Keratinocyte (primary cell): ENCODE data around the gene SYNDIG1. TPM values are rescaled to one million over a fixed set of nuclear protein-coding genes. Genes with fewer than 3 reads are reported as not detected.

ENCODE experiments used
- DNase-seq: peaks from one replicate; pipeline ENCODE4 v3.0.0-alpha.2; 2011; ENCODE audit warnings: low read depth, missing footprints, low spot score
- FAIRE-seq: peaks from 2 replicates; lab custom pipeline; 2011; peaks lifted over from hg19 to GRCh38; lab: Jason Lieb, UNC
- H2AFZ ChIP-seq: 2 replicates; pipeline ENCODE4 v1.6.0; 2012; ENCODE audit warnings: low read length, control low read depth, inconsistent platforms; ENCODE audit not compliant: control insufficient read depth
- H3K27ac ChIP-seq: 2 replicates; pipeline ENCODE4 v1.5.1; 2011; ENCODE audit warnings: low read length; ENCODE audit not compliant: control insufficient read depth, insufficient read depth
- H3K27me3 ChIP-seq: 3 replicates; pipeline ENCODE4 v1.6.0; 2011; ENCODE audit warnings: low read length; ENCODE audit not compliant: control insufficient read depth, insufficient read depth; ENCODE audit errors: extremely low read depth
- H3K36me3 ChIP-seq, 2 experiments: 2 replicates in 1 of 2; 3 replicates in 1 of 2; pipeline ENCODE4 v1.5.1; 2011; ENCODE audit warnings: low read length in 2 of 2, mild to moderate bottlenecking in 1 of 2; ENCODE audit not compliant: control insufficient read depth in 2 of 2, insufficient read depth in 2 of 2; ENCODE audit errors: extremely low read depth in 1 of 2
- H3K4me1 ChIP-seq: 3 replicates; pipeline ENCODE4 v1.5.1; 2011; ENCODE audit warnings: low read length; ENCODE audit not compliant: control insufficient read depth, insufficient read depth; ENCODE audit errors: extremely low read depth
- H3K4me2 ChIP-seq: 3 replicates; pipeline ENCODE4 v1.6.0; 2011; ENCODE audit warnings: low read depth, low read length; ENCODE audit not compliant: control insufficient read depth, insufficient read depth; ENCODE audit errors: extremely low read depth
- H3K4me3 ChIP-seq, 3 experiments: fragments of 200-600 bp in 1 of 3; sonication (generic) in 1 of 3; 2 replicates in 2 of 3; 3 replicates in 1 of 3; pipeline ENCODE4 v1.5.1; 2011 to 2016; ENCODE audit warnings: low read length in 3 of 3, mild to moderate bottlenecking in 3 of 3, control low read depth in 2 of 3, inconsistent platforms in 1 of 3, low read depth in 1 of 3, mixed read lengths in 1 of 3, mixed run types in 1 of 3, moderate library complexity in 1 of 3; ENCODE audit not compliant: control insufficient read depth in 2 of 3, insufficient read depth in 2 of 3; ENCODE audit errors: extremely low read depth in 1 of 3
- H3K79me2 ChIP-seq: 2 replicates; pipeline ENCODE4 v1.6.0; 2012; ENCODE audit warnings: low read length; ENCODE audit not compliant: control insufficient read depth, insufficient read depth
- H3K9ac ChIP-seq: 3 replicates; pipeline ENCODE4 v1.6.0; 2011; ENCODE audit warnings: low read length; ENCODE audit not compliant: control insufficient read depth, insufficient read depth; ENCODE audit errors: extremely low read depth
- H3K9me1 ChIP-seq: 3 replicates; pipeline ENCODE4 v1.6.0; 2011; ENCODE audit warnings: low read length; ENCODE audit not compliant: control insufficient read depth, insufficient read depth; ENCODE audit errors: extremely low read depth
- H3K9me3 ChIP-seq: 2 replicates; pipeline ENCODE4 v1.5.1; 2012; ENCODE audit warnings: low read depth, low read length; ENCODE audit not compliant: control insufficient read depth
- H4K20me1 ChIP-seq: 3 replicates; pipeline ENCODE4 v1.6.0; 2011; ENCODE audit warnings: low read length; ENCODE audit not compliant: control insufficient read depth, insufficient read depth; ENCODE audit errors: extremely low read depth
- EZH2 ChIP-seq: IDR thresholded peaks from one replicate; pipeline ENCODE4 v1.6.1; 2012; ENCODE audit warnings: inconsistent platforms, mild to moderate bottlenecking, low read length, moderate library complexity
- dilution Hi-C: fragments of 300-500 bp; cut with MboI; formaldehyde crosslinking; loops from one replicate; pipeline ENCODE4 v1.7.0; 2020; ENCODE audit warnings: low sequenced_read_pairs; ENCODE audit not compliant: extremely low pct_ligation_motif_present
- polyA plus RNA-seq, 5 experiments: library from polyadenylated mRNA; depleted of rRNA in 3 of 5; stranded (reverse) in 3 of 5; stranded (forward) in 1 of 5; unstranded in 1 of 5; fragments of >200 nt; gene quantifications; 1 replicate in 1 of 5; 2 replicates in 3 of 5; 3 replicates in 1 of 5; pipeline versions ENCODE4 v1.2.1 to v1.2.3, GENCODE V29; 2011 to 2012; ENCODE audit warnings: missing spikeins in 2 of 5, low read depth in 1 of 5, low replicate concordance in 1 of 5
- TF ChIP-seq, protein P1 (sequence below), 3 experiments: IDR thresholded peaks in 1 of 3; conservative IDR thresholded peaks in 1 of 3; optimal IDR thresholded peaks in 1 of 3; 2 replicates in 2 of 3; 3 replicates in 1 of 3; pipeline versions ENCODE3 to v1.5.1; 2011; ENCODE audit warnings: low read length in 3 of 3, mild to moderate bottlenecking in 3 of 3, moderate library complexity in 2 of 3, control low read depth in 1 of 3, inconsistent platforms in 1 of 3; ENCODE audit not compliant: insufficient read depth in 2 of 3; ENCODE audit errors: extremely low read depth in 1 of 3

The SYNDIG1 gene
- polyA plus RNA-seq, 1 donor (not counting 4 experiments of a cell fraction or from before 2014, with no cell fraction given): 0.38 TPM

DNA sequence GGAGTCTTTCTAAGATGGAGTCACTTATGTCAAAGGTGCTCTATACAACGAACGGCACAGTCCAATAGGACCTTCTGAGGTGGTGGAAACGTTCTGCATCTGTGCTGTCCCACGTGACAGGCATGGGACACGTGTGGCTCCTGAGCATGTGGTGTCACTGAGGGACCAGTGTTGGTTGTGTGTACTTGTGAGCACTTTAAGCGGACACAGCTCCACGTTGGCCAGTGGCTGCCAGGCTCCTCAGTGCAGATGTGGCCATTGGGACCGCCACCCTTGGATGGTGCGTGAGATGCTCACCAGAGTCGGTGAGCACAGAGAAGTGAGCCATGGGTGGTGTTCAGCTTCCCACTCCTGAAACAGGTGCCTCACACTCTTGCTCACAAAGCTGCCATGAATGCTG is 110.0 kb downstream of the SYNDIG1 start:
- no peaks in the 10 kb centered on the region for H3K27me3 ChIP-seq

DNA sequence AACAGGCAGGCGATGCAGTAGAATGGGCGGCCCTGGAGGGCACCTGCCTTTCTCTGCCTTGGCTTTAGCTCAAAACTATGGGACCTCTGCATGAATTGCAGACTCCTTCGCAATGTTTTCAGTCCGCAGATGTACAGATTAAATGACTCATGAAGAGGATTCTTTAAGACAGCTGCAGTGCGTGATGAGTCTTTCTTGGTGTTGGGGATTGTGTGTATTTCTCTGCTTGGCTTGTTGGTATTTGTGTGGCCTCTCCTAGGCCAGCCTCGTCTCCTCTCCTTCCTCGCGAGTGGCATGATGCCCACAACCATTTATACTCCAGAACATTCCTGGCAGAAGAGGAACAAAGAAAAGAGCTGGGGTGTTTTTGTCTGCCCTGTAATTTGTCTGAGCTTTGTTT is 110.6 kb downstream of the SYNDIG1 start:
- H2AFZ ChIP-seq: no peak overlapping the region
- no peaks in the 10 kb centered on the region for H3K9me1 ChIP-seq
- DNase-seq (no peak), FAIRE-seq (no peak)
- H3K4me1 ChIP-seq: no peaks in the 10 kb centered on the region
- no peak overlapping the region for H3K27ac ChIP-seq
- H3K4me2 ChIP-seq: no peak overlapping the region
- no peaks in the 10 kb centered on the region for H3K36me3 ChIP-seq
- H3K9ac ChIP-seq: no peak overlapping the region
- H3K9me3 ChIP-seq: no peaks in the 10 kb centered on the region
- TF ChIP-seq EZH2: no peak
- TF ChIP-seq, protein P1, sequence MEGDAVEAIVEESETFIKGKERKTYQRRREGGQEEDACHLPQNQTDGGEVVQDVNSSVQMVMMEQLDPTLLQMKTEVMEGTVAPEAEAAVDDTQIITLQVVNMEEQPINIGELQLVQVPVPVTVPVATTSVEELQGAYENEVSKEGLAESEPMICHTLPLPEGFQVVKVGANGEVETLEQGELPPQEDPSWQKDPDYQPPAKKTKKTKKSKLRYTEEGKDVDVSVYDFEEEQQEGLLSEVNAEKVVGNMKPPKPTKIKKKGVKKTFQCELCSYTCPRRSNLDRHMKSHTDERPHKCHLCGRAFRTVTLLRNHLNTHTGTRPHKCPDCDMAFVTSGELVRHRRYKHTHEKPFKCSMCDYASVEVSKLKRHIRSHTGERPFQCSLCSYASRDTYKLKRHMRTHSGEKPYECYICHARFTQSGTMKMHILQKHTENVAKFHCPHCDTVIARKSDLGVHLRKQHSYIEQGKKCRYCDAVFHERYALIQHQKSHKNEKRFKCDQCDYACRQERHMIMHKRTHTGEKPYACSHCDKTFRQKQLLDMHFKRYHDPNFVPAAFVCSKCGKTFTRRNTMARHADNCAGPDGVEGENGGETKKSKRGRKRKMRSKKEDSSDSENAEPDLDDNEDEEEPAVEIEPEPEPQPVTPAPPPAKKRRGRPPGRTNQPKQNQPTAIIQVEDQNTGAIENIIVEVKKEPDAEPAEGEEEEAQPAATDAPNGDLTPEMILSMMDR (optimal IDR thresholded peaks at IDR 0.05 in 1 of 3, IDR thresholded peaks at IDR 0.05 in 1 of 3, conservative IDR thresholded peaks at IDR 0.05 in 1 of 3; ENCODE audit: extremely low read depth in 1 of 3, insufficient read depth in 2 of 3, low read length in 3 of 3): no peak
- H3K4me3 ChIP-seq: no peak overlapping the region
- H3K27me3 ChIP-seq: no peaks in the 10 kb centered on the region
- H4K20me1 ChIP-seq: no peaks in the 10 kb centered on the region
- dilution Hi-C loops: no loop called here
- no peaks in the 10 kb centered on the region for H3K79me2 ChIP-seq

More for the DNA sequence above, 110.0 kb downstream of the SYNDIG1 start:
- dilution Hi-C loops: no loop called here
- Histone ChIP-seq H4K20me1 (no peaks in the 10 kb centered on the region), H3K27ac (no peak overlapping the region), H3K4me3 (no peak overlapping the region), H3K9me3 (no peaks in the 10 kb centered on the region), H3K79me2 (no peaks in the 10 kb centered on the region), H3K4me1 (no peaks in the 10 kb centered on the region), H3K4me2 (no peak overlapping the region), H3K36me3 (no peaks in the 10 kb centered on the region), H2AFZ (no peak overlapping the region), H3K9ac (no peak overlapping the region), H3K9me1 (no peaks in the 10 kb centered on the region)
- FAIRE-seq (no peak), DNase-seq (no peak)
- TF ChIP-seq, protein P1 (optimal IDR thresholded peaks at IDR 0.05 in 1 of 3, IDR thresholded peaks at IDR 0.05 in 1 of 3, conservative IDR thresholded peaks at IDR 0.05 in 1 of 3; ENCODE audit: extremely low read depth in 1 of 3, insufficient read depth in 2 of 3, low read length in 3 of 3): no peak
- TF ChIP-seq EZH2: no peak
